IPS-11a (cell line): ENCODE data around the gene NCOA7.
"Not testable (repeated sequence)": the region's sequence is repeated elsewhere in the genome, so short reads cannot be mapped to it uniquely, and the experiment has no call there.

Experiments
- H3K4me3 ChIP-seq: one replicate; pipeline ENCODE4 v1.5.1; 2013; ENCODE audit warnings: low read depth, low read length, control low read depth

NCOA7 gene

GRCh38 chr6:125753218-125753936 lies 37.4 kb upstream of the NCOA7 start:
- H3K4me3 ChIP-seq, result no peak overlapping the region

GRCh38 chr6:125753937-125754259 lies 36.9 kb upstream of the NCOA7 start:
- no peak overlapping the region for H3K4me3 ChIP-seq

GRCh38 chr6:125754566-125754965 lies 36.2 kb upstream of the NCOA7 start:
- no peak overlapping the region for H3K4me3 ChIP-seq

GRCh38 chr6:125759184-125759902 lies 31.4 kb upstream of the NCOA7 start:
- no peak overlapping the region for H3K4me3 ChIP-seq

- no peak overlapping the region for H3K4me3 ChIP-seq
Observed at GRCh38 chr6:125759959-125760457, 30.8 kb upstream of the NCOA7 start.

GRCh38 chr6:125764121-125764671 lies 26.6 kb upstream of the NCOA7 start:
- no peak overlapping the region for H3K4me3 ChIP-seq

GRCh38 chr6:125765944-125766343 lies 24.8 kb upstream of the NCOA7 start:
- H3K4me3 ChIP-seq, result no peak overlapping the region

GRCh38 chr6:125766641-125767040 lies 24.1 kb upstream of the NCOA7 start:
- H3K4me3 ChIP-seq, result no peak overlapping the region

- H3K4me3 ChIP-seq, result no peak overlapping the region
Observed at GRCh38 chr6:125769147-125769783, 21.5 kb upstream of the NCOA7 start.

GRCh38 chr6:125773387-125774341 lies 17.1 kb upstream of the NCOA7 start:
- no peak overlapping the region for H3K4me3 ChIP-seq

- not testable (repeated sequence) for H3K4me3 ChIP-seq
Observed at GRCh38 chr6:125776107-125776826, 14.5 kb upstream of the NCOA7 start.

- peak overlapping the region; percentile 90 for H3K4me3 ChIP-seq
Observed at GRCh38 chr6:125779924-125780539, 10.7 kb upstream of the NCOA7 start.

GRCh38 chr6:125780540-125781313 lies 10.0 kb upstream of the NCOA7 start:
- peak overlapping the region; percentile 90 for H3K4me3 ChIP-seq

- peak overlapping the region; percentile 90 for H3K4me3 ChIP-seq
Observed at GRCh38 chr6:125781314-125781868, 9.4 kb upstream of the NCOA7 start.

- H3K4me3 ChIP-seq, result no peak overlapping the region
Observed at GRCh38 chr6:125784365-125784764, 6.4 kb upstream of the NCOA7 start.

GRCh38 chr6:125787791-125788190 lies 3.0 kb upstream of the NCOA7 start:
- H3K4me3 ChIP-seq, result no peak overlapping the region

- H3K4me3 ChIP-seq, result no peak overlapping the region
Observed at GRCh38 chr6:125789167-125789566, 1.6 kb upstream of the NCOA7 start.

- H3K4me3 ChIP-seq, result peak overlapping the region; percentile 88
Observed at GRCh38 chr6:125789576-125790357, 993 bp upstream of the NCOA7 start.
